Measurements from ENCODE around the gene GRK6. TPM values are rescaled to one million over a fixed set of nuclear protein-coding genes. Genes with fewer than 3 reads are reported as not detected.

The GRK6 gene
- total and polyA plus RNA-seq, 9 of the 15 experiments (the other 6 are each of a cell fraction or from before 2014, with no cell fraction given) = 0.63 to 122 (median 44.5) TPM

- TF ChIP-seq HMBOX1 (IDR thresholded peaks at IDR 0.05) (peak; percentile 58), EZH2 (IDR thresholded peaks at IDR 0.05; ENCODE audit: borderline replicate concordance, low read depth, low read length) (no peak), POLR2A (conservative IDR thresholded peaks at IDR 0.05) (peak; percentile 71), POLR2H (tag; IDR thresholded peaks at IDR 0.05; ENCODE audit: low read depth) (no peak; the same call in 1 of the 2 replicates), BRCA1 (IDR thresholded peaks at IDR 0.05) (no peak), BRCA1 (CRISPR knock-in tag; IDR thresholded peaks at IDR 0.05) (no peak), RNF2 (IDR thresholded peaks at IDR 0.05) (0 out of 2 replicates have a peak, but pooled peaks have one; percentile 7), ZFP1 (CRISPR knock-in tag; IDR thresholded peaks at IDR 0.05) (0 out of 2 replicates have a peak, but pooled peaks have one; percentile 2), NELFE (IDR thresholded peaks at IDR 0.05; ENCODE audit: insufficient read depth, insufficient read length) (no peak), TEAD4 (IDR thresholded peaks at IDR 0.05; ENCODE audit: low read length) (peak; percentile 48; the same call in 1 of the 2 replicates), TEAD4 (CRISPR knock-in tag; IDR thresholded peaks at IDR 0.05; ENCODE audit: borderline replicate concordance) (no peak)
- TF ChIP-seq, protein P1, sequence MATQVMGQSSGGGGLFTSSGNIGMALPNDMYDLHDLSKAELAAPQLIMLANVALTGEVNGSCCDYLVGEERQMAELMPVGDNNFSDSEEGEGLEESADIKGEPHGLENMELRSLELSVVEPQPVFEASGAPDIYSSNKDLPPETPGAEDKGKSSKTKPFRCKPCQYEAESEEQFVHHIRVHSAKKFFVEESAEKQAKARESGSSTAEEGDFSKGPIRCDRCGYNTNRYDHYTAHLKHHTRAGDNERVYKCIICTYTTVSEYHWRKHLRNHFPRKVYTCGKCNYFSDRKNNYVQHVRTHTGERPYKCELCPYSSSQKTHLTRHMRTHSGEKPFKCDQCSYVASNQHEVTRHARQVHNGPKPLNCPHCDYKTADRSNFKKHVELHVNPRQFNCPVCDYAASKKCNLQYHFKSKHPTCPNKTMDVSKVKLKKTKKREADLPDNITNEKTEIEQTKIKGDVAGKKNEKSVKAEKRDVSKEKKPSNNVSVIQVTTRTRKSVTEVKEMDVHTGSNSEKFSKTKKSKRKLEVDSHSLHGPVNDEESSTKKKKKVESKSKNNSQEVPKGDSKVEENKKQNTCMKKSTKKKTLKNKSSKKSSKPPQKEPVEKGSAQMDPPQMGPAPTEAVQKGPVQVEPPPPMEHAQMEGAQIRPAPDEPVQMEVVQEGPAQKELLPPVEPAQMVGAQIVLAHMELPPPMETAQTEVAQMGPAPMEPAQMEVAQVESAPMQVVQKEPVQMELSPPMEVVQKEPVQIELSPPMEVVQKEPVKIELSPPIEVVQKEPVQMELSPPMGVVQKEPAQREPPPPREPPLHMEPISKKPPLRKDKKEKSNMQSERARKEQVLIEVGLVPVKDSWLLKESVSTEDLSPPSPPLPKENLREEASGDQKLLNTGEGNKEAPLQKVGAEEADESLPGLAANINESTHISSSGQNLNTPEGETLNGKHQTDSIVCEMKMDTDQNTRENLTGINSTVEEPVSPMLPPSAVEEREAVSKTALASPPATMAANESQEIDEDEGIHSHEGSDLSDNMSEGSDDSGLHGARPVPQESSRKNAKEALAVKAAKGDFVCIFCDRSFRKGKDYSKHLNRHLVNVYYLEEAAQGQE (IDR thresholded peaks at IDR 0.05; ENCODE audit: borderline replicate concordance) = 0 out of 2 replicates have a peak, but pooled peaks have one; percentile 2
- TF ChIP-seq, protein P1 (CRISPR knock-in tag; IDR thresholded peaks at IDR 0.05; ENCODE audit: low read depth) = peak; percentile 57; the same call in 1 of the 2 replicates
- TF ChIP-seq, protein P2, sequence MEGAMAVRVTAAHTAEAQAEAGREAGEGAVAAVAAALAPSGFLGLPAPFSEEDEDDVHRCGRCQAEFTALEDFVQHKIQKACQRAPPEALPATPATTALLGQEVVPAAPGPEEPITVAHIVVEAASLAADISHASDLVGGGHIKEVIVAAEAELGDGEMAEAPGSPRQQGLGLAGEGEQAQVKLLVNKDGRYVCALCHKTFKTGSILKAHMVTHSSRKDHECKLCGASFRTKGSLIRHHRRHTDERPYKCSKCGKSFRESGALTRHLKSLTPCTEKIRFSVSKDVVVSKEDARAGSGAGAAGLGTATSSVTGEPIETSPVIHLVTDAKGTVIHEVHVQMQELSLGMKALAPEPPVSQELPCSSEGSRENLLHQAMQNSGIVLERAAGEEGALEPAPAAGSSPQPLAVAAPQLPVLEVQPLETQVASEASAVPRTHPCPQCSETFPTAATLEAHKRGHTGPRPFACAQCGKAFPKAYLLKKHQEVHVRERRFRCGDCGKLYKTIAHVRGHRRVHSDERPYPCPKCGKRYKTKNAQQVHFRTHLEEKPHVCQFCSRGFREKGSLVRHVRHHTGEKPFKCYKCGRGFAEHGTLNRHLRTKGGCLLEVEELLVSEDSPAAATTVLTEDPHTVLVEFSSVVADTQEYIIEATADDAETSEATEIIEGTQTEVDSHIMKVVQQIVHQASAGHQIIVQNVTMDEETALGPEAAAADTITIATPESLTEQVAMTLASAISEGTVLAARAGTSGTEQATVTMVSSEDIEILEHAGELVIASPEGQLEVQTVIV (CRISPR knock-in tag; IDR thresholded peaks at IDR 0.05; ENCODE audit: borderline replicate concordance) = 0 out of 2 replicates have a peak, but pooled peaks have one; percentile 16
Observed at GRCh38 chr5:177378884-177379883, 47.3 kb upstream of the GRK6 start (continued).

All from K562 (cell line).